ENCODE results near the gene CCDC82.
"Not testable (repeated sequence)": the region's sequence is repeated elsewhere in the genome, so short reads cannot be mapped to it uniquely, and the experiment has no call there.

The CCDC82 gene

GRCh38 chr11:96389720-96390487, at the start of gene CCDC82, which contains the start of gene JRKL:
Gene CCDC82, minus strand, starts transcription at chr11:96389912. Its CDS starts 5,165 bp downstream, at chr11:96384747.
Gene JRKL, plus strand, starts transcription at chr11:96390013. Its CDS starts 637 bp downstream, at chr11:96390650.
- DNase-seq (ENCODE audit: extremely low read depth in 1 of 2, low read depth in 1 of 2), result peak; percentile 90 to 98

GRCh38 chr11:96432654-96433053, 42.9 kb upstream of the CCDC82 start:
- DNase-seq (ENCODE audit: extremely low read depth in 1 of 2, low read depth in 1 of 2), result not testable (repeated sequence)

- DNase-seq (ENCODE audit: extremely low read depth in 1 of 2, low read depth in 1 of 2), result no peak
These were observed 41.0 kb upstream of the CCDC82 start for GRCh38 chr11:96430668-96431067.

- no peak for DNase-seq (ENCODE audit: extremely low read depth in 1 of 2, low read depth in 1 of 2)
These were observed 35.0 kb upstream of the CCDC82 start for GRCh38 chr11:96424693-96425092.

GRCh38 chr11:96413408-96413807, 23.7 kb upstream of the CCDC82 start:
- no peak for DNase-seq (ENCODE audit: extremely low read depth in 1 of 2, low read depth in 1 of 2)

- DNase-seq (ENCODE audit: extremely low read depth in 1 of 2, low read depth in 1 of 2), result no peak
These were observed 23.2 kb upstream of the CCDC82 start for GRCh38 chr11:96412761-96413381.

GRCh38 chr11:96411412-96411811, 21.7 kb upstream of the CCDC82 start:
- not testable (repeated sequence) for DNase-seq (ENCODE audit: extremely low read depth in 1 of 2, low read depth in 1 of 2)

GRCh38 chr11:96400697-96401096, 11.0 kb upstream of the CCDC82 start:
- no peak for DNase-seq (ENCODE audit: extremely low read depth in 1 of 2, low read depth in 1 of 2)

GRCh38 chr11:96397863-96398262, 8.2 kb upstream of the CCDC82 start:
- DNase-seq (ENCODE audit: extremely low read depth in 1 of 2, low read depth in 1 of 2), result no peak

- DNase-seq (ENCODE audit: extremely low read depth in 1 of 2, low read depth in 1 of 2), result no peak
These were observed 6.9 kb upstream of the CCDC82 start for GRCh38 chr11:96396637-96397036.

GRCh38 chr11:96394773-96395172, 5.1 kb upstream of the CCDC82 start:
- DNase-seq (ENCODE audit: extremely low read depth in 1 of 2, low read depth in 1 of 2), result no peak

- no peak for DNase-seq (ENCODE audit: extremely low read depth in 1 of 2, low read depth in 1 of 2)
These were observed 4.1 kb upstream of the CCDC82 start for GRCh38 chr11:96393753-96394348.

- no peak for DNase-seq (ENCODE audit: extremely low read depth in 1 of 2, low read depth in 1 of 2)
These were observed 2.1 kb upstream of the CCDC82 start for GRCh38 chr11:96391698-96392307.

GRCh38 chr11:96390488-96390792, 728 bp upstream of the CCDC82 start:
- no peak for DNase-seq (ENCODE audit: extremely low read depth in 1 of 2, low read depth in 1 of 2)

GRCh38 chr11:96388891-96389719, 607 bp downstream of the CCDC82 start:
- DNase-seq (ENCODE audit: extremely low read depth in 1 of 2, low read depth in 1 of 2), result peak in 1 of 2 donors; percentile 9

- no peak for DNase-seq (ENCODE audit: extremely low read depth in 1 of 2, low read depth in 1 of 2)
These were observed 4.5 kb downstream of the CCDC82 start for GRCh38 chr11:96385187-96385586.

- DNase-seq (ENCODE audit: extremely low read depth in 1 of 2, low read depth in 1 of 2), result no peak
These were observed 5.6 kb downstream of the CCDC82 start for GRCh38 chr11:96384156-96384555.

- DNase-seq (ENCODE audit: extremely low read depth in 1 of 2, low read depth in 1 of 2), result no peak
These were observed 12.9 kb downstream of the CCDC82 start for GRCh38 chr11:96376796-96377195.

- no peak for DNase-seq (ENCODE audit: extremely low read depth in 1 of 2, low read depth in 1 of 2)
These were observed 15.9 kb downstream of the CCDC82 start for GRCh38 chr11:96373826-96374225.

- no peak for DNase-seq (ENCODE audit: extremely low read depth in 1 of 2, low read depth in 1 of 2)
These were observed 22.4 kb downstream of the CCDC82 start for GRCh38 chr11:96367342-96367741.

GRCh38 chr11:96366024-96366423, 23.7 kb downstream of the CCDC82 start:
- no peak for DNase-seq (ENCODE audit: extremely low read depth in 1 of 2, low read depth in 1 of 2)

All from activated CD8-positive, alpha-beta memory T cell treated with anti-CD3 and anti-CD28 coated beads for 1 hour (primary cell).